HCT116 (cell line): ENCODE results near the gene PCDHGA4. TPM values are rescaled to one million over a fixed set of nuclear protein-coding genes. Genes with fewer than 3 reads are reported as not detected.

Source experiments
- ATAC-seq: fragments of 200-7000 bp; cut with Tn5 transposase; 2 replicates; pipeline ENCODE4 v1.9.1; 2020; ENCODE audit warnings: mild to moderate bottlenecking, moderate library complexity
- BruUV-seq: library from RNA; stranded (reverse); fragments of 400-500 nt; replicated peaks from 2 replicates; lab custom pipeline; 2021; lab: Mats Ljungman, UMichigan
- CTCF ChIA-PET: fragments of 300-600 bp; sonication (Branson Sonifier 250); formaldehyde crosslinking; loops from one replicate; lab custom pipeline; 2021; ENCODE audit warnings: antibody characterized with exemption; lab: Charles Lee
- POLR2A ChIA-PET: fragments of 300-600, 350-600 bp; sonication (Branson Sonifier 250); formaldehyde crosslinking; loops from one replicate; lab custom pipeline; 2021; ENCODE audit warnings: antibody characterized with exemption; lab: Charles Lee
- RAD21 ChIA-PET, 2 experiments: fragments of 300-600 bp; sonication (Branson Sonifier 250); formaldehyde crosslinking; loops; one replicate each; lab custom pipeline; 2023; ENCODE audit warnings: low total read pairs in 2 of 2; ENCODE audit not compliant: uncharacterized antibody in 2 of 2, unreplicated experiment in 2 of 2, low non-redundant PET in 1 of 2; lab: Charles Lee
- DNase-seq: peaks from one replicate; pipeline ENCODE4 v3.0.0-alpha.2; 2010; ENCODE audit warnings: low read depth, low spot score
- H2AFZ ChIP-seq: fragments of 200-600 bp; shearing (Covaris generic), sonication (generic); 2 replicates; pipeline ENCODE4 v1.6.1; 2017; ENCODE audit warnings: low read depth, mixed run types, mixed read lengths, antibody characterized with exemption, low read length; ENCODE audit not compliant: poor library complexity, severe bottlenecking
- H3K27ac ChIP-seq: 2 replicates; pipeline ENCODE4 v1.5.1; 2012; ENCODE audit warnings: low read depth, low read length
- H3K27me3 ChIP-seq: fragments of 200-600 bp; sonication (generic); 2 replicates; pipeline ENCODE4 v1.6.1; 2016; ENCODE audit warnings: mixed run types, low read length, mixed read lengths; ENCODE audit not compliant: insufficient read depth
- H3K36me3 ChIP-seq, 2 experiments: fragments of 200-500 bp in 1 of 2; fragments of 200-600 bp in 1 of 2; sonication (Bioruptor generic) in 1 of 2; sonication (generic) in 1 of 2; 2 replicates each; pipeline versions ENCODE4 v1.5.1 to v1.6.1; 2014 to 2016; ENCODE audit warnings: low read length in 2 of 2, inconsistent platforms in 1 of 2, mixed read lengths in 1 of 2, mixed run types in 1 of 2; ENCODE audit not compliant: insufficient read depth in 2 of 2, control insufficient read depth in 1 of 2
- H3K4me1 ChIP-seq, 2 experiments: fragments of 200-600 bp in 1 of 2; sonication (generic) in 1 of 2; 2 replicates each; pipeline versions ENCODE4 v1.5.1 to v1.6.1; 2012 to 2017; ENCODE audit warnings: low read length in 2 of 2, inconsistent platforms in 1 of 2, mild to moderate bottlenecking in 1 of 2, mixed read lengths in 1 of 2, mixed run types in 1 of 2, moderate library complexity in 1 of 2; ENCODE audit not compliant: insufficient read depth in 2 of 2, control insufficient read depth in 1 of 2
- H3K4me2 ChIP-seq: fragments of 200-600 bp; sonication (generic); 2 replicates; pipeline ENCODE4 v1.6.1; 2017; ENCODE audit warnings: mixed run types, low read length, mixed read lengths
- H3K4me3 ChIP-seq, 2 experiments: fragments of 200-600 bp in 1 of 2; sonication (generic) in 1 of 2; replicated peaks in 1 of 2; 2 replicates each; pipeline ENCODE4 v1.5.1; 2011 to 2016; ENCODE audit warnings: low read length in 2 of 2, control low read depth in 1 of 2, low read depth in 1 of 2, mild to moderate bottlenecking in 1 of 2, mixed read lengths in 1 of 2, mixed run types in 1 of 2
- H3K79me2 ChIP-seq: fragments of 200-600 bp; sonication (generic); 2 replicates; pipeline ENCODE4 v1.6.1; 2017; ENCODE audit warnings: mild to moderate bottlenecking, mixed run types, low read length, moderate library complexity, mixed read lengths; ENCODE audit not compliant: insufficient read depth
- H3K9ac ChIP-seq: fragments of 200-600 bp; sonication (generic); 2 replicates; pipeline ENCODE4 v1.6.1; 2016; ENCODE audit warnings: low read length, mixed read lengths
- H3K9me2 ChIP-seq: fragments of 200-600 bp; sonication (generic), shearing (Covaris generic); 2 replicates; pipeline ENCODE4 v1.6.1; 2017; ENCODE audit warnings: mixed run types, mild to moderate bottlenecking, moderate library complexity; ENCODE audit not compliant: insufficient read depth
- H3K9me3 ChIP-seq, 2 experiments: fragments of 200-500 bp in 1 of 2; fragments of 200-600 bp in 1 of 2; sonication (Bioruptor generic) in 1 of 2; sonication (generic) in 1 of 2; 2 replicates each; pipeline ENCODE4 v1.6.1; 2014 to 2017; ENCODE audit warnings: low read length in 2 of 2, mixed read lengths in 2 of 2, inconsistent platforms in 1 of 2, low read depth in 1 of 2, mild to moderate bottlenecking in 1 of 2, mixed run types in 1 of 2, moderate library complexity in 1 of 2; ENCODE audit not compliant: control insufficient read depth in 1 of 2, insufficient read depth in 1 of 2
- H4K20me1 ChIP-seq: fragments of 200-600 bp; sonication (generic), shearing (Covaris generic); 2 replicates; pipeline ENCODE4 v1.6.1; 2017; ENCODE audit warnings: mixed run types, mild to moderate bottlenecking, moderate library complexity; ENCODE audit not compliant: insufficient read depth
- CBX3 ChIP-seq: IDR thresholded peaks from 2 replicates; pipeline ENCODE4 v1.6.1; 2012; ENCODE audit warnings: low read depth
- CEBPB ChIP-seq: IDR thresholded peaks from 2 replicates; pipeline ENCODE4 v1.6.1; 2012; ENCODE audit warnings: low read depth
- CTCF ChIP-seq, 3 experiments: fragments of 200-600 bp in 1 of 3; sonication (generic) in 1 of 3; IDR thresholded peaks in 2 of 3; conservative IDR thresholded peaks in 1 of 3; 2 replicates each; pipeline ENCODE4 v1.5.1; 2012 to 2017; ENCODE audit warnings: low read depth in 2 of 3, low read length in 2 of 3, antibody characterized with exemption in 1 of 3, borderline replicate concordance in 1 of 3, control low read depth in 1 of 3, mild to moderate bottlenecking in 1 of 3, mixed read lengths in 1 of 3, mixed run types in 1 of 3, moderate library complexity in 1 of 3; ENCODE audit not compliant: insufficient read depth in 1 of 3
- EGR1 ChIP-seq: IDR thresholded peaks from 2 replicates; pipeline ENCODE4 v1.6.1; 2012; ENCODE audit warnings: low read depth
- EZH2 ChIP-seq: fragments of 200-600 bp; sonication (generic); IDR thresholded peaks from 2 replicates; pipeline ENCODE4 v1.6.1; 2017; ENCODE audit warnings: antibody characterized with exemption, mixed run types
- EZH2phosphoT487 ChIP-seq: fragments of 200-600 bp; IDR thresholded peaks from 2 replicates; pipeline ENCODE4 v1.6.1; 2018; ENCODE audit warnings: antibody characterized with exemption, borderline replicate concordance
- FOSL1 ChIP-seq: IDR thresholded peaks from 2 replicates; pipeline ENCODE4 v1.6.1; 2012; ENCODE audit warnings: low read depth
- MAX ChIP-seq: IDR thresholded peaks from 2 replicates; pipeline ENCODE4 v1.6.1; 2012
- POLR2A ChIP-seq: IDR thresholded peaks from 2 replicates; pipeline ENCODE4 v1.7.0; 2011; ENCODE audit warnings: borderline replicate concordance; ENCODE audit not compliant: insufficient read depth, insufficient read length; ENCODE audit errors: extremely low read depth
- POLR2AphosphoS5 ChIP-seq: IDR thresholded peaks from 2 replicates; pipeline ENCODE4 v1.6.1; 2011; ENCODE audit warnings: mild to moderate bottlenecking, low read depth, low read length, moderate library complexity
- RAD21 ChIP-seq: IDR thresholded peaks from 2 replicates; pipeline ENCODE4 v1.6.1; 2012; ENCODE audit warnings: low read depth, mild to moderate bottlenecking
- REST ChIP-seq: IDR thresholded peaks from 2 replicates; pipeline ENCODE4 v1.6.1; 2012; ENCODE audit warnings: low read depth
- SIN3A ChIP-seq: IDR thresholded peaks from 2 replicates; pipeline ENCODE4 v1.6.1; 2012; ENCODE audit warnings: low read depth
- SRF ChIP-seq: IDR thresholded peaks from 2 replicates; pipeline ENCODE4 v1.6.1; 2012; ENCODE audit warnings: low read depth
- ZBTB33 ChIP-seq: IDR thresholded peaks from 2 replicates; pipeline ENCODE4 v1.6.1; 2011; ENCODE audit warnings: mild to moderate bottlenecking, low read length, moderate library complexity; ENCODE audit not compliant: insufficient replicate concordance; ENCODE audit errors: extremely low read depth
- ZFX ChIP-seq: fragments of 450-650 bp; IDR thresholded peaks from 2 replicates; pipeline ENCODE4 v1.6.1; 2017
- intact Hi-C: fragments of 100-400 bp; cut with micrococcal nuclease; formaldehyde crosslinking; loops from 2 replicates; pipeline ENCODE4 v1.10.0; 2022
- total RNA-seq: library from RNA; stranded (reverse); gene quantifications from one replicate; pipeline ENCODE4 v1.2.1, GENCODE V29; 2021; ENCODE audit not compliant: unreplicated experiment

The PCDHGA4 gene
- total RNA-seq, 1 experiment from 2014 or later, result not detected

- TF ChIP-seq ZBTB33, result no peak
- no peak for TF ChIP-seq FOSL1
- no peak for TF ChIP-seq SRF
Observed at GRCh38 chr5:141359790-141360426, 5.1 kb downstream of the PCDHGA4 start, which contains the start of gene PCDHGB2 (continued).

GRCh38 chr5:141360685-141361084 lies 5.9 kb downstream of the PCDHGA4 start:
- no peaks in the 10 kb centered on the region for H4K20me1 ChIP-seq
- H3K4me1 ChIP-seq, result no peaks in the 10 kb centered on the region
- H3K4me2 ChIP-seq, result no peak overlapping the region
- ATAC-seq (no peak), DNase-seq (no peak)
- POLR2A ChIA-PET, result no interaction called here
- no peak for TF ChIP-seq MAX
- TF ChIP-seq EZH2phosphoT487, result no peak
- TF ChIP-seq SIN3A, result no peak
- TF ChIP-seq ZFX, result no peak
- TF ChIP-seq REST, result no peak
- no peak for TF ChIP-seq POLR2A
- TF ChIP-seq FOSL1, result no peak
- TF ChIP-seq RAD21, result no peak
- no peak for TF ChIP-seq POLR2AphosphoS5
- no peak for TF ChIP-seq EZH2
- TF ChIP-seq CEBPB, result no peak
- TF ChIP-seq CTCF (IDR thresholded peaks at IDR 0.05 in 2 of 3, conservative IDR thresholded peaks at IDR 0.05 in 1 of 3; ENCODE audit: borderline replicate concordance in 1 of 3, insufficient read depth in 1 of 3, low read depth in 2 of 3, low read length in 2 of 3), result no peak
- TF ChIP-seq CBX3, result no peak
- no peak for TF ChIP-seq EGR1
- RAD21 ChIA-PET, result no interaction called here
- H3K79me2 ChIP-seq, result no peaks in the 10 kb centered on the region
- H3K9ac ChIP-seq, result no peak overlapping the region
- intact Hi-C loops, result no loop called here
- no TSS peak for BruUV-seq
- no peak overlapping the region for H3K27ac ChIP-seq
- no peaks in the 10 kb centered on the region for H3K27me3 ChIP-seq
- H2AFZ ChIP-seq, result no peak overlapping the region
- H3K9me2 ChIP-seq, result no peaks in the 10 kb centered on the region
- H3K36me3 ChIP-seq, result no peaks in the 10 kb centered on the region
- no peak overlapping the region for H3K4me3 ChIP-seq
- CTCF ChIA-PET, result interaction anchor here (0.8 to 1.1 kb wide), 2 partner anchors 53 to 203 kb away, joined by 3 to 6 read pairs; partner anchors contain the start of gene PCDHGA10
- peaks cover 5 to 6% of the 10 kb centered on the region in 2 experiments; a peak in 2 of 4 replicates for H3K9me3 ChIP-seq
